Measurements from ENCODE around the gene CST3.
"Not testable (repeated sequence)": the region's sequence is repeated elsewhere in the genome, so short reads cannot be mapped to it uniquely, and the experiment has no call there.

CST3 gene, protein sequence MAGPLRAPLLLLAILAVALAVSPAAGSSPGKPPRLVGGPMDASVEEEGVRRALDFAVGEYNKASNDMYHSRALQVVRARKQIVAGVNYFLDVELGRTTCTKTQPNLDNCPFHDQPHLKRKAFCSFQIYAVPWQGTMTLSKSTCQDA

DNA sequence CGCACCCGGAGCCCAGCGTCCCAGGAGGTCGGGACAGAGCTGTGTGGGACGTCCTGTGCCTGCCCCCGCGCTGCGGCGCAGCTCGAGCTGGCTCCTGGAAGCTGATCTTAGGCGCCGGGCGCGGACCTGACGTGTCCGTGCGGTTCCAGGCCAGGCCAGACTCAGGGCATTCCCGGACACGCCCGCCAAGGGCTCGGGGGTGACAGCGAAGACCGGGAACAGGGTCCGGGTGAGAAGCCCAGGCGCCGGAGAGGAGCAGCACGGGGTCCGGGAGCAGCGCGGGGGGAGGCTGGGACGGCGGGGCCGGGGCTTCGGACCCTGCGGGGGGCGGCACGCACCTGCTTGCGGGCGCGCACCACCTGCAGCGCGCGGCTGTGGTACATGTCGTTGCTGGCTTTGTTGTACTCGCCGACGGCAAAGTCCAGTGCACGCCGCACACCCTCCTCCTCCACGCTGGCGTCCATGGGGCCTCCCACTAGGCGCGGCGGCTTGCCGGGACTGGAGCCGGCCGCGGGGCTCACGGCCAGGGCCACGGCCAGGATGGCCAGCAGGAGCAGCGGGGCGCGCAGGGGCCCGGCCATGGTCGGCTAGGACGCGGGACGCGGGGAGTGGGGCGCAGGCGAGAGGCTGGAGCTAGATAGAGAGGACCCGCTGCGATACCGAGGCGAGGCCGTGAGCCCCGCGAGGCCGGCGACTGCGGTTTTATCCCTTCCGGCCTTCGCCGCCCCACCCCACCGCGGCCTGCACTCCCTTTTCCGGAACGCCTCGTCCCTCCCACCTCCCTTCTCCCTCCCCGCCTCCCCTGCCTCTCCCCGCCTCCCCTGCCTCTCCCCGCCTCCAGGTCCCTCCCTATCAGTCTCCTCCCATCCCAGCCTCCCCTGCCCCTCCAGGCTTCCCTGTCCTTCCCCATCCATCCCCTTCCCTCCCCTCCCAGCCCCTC lies at the start of gene CST3:
TSS of gene CST3 (minus strand) at position 674 of the 940 bp plus-strand sequence. CDS start at position 581, 93 bp downstream.
- peak; percentile 89 for DNase-seq (ENCODE audit: low spot score)

DNA sequence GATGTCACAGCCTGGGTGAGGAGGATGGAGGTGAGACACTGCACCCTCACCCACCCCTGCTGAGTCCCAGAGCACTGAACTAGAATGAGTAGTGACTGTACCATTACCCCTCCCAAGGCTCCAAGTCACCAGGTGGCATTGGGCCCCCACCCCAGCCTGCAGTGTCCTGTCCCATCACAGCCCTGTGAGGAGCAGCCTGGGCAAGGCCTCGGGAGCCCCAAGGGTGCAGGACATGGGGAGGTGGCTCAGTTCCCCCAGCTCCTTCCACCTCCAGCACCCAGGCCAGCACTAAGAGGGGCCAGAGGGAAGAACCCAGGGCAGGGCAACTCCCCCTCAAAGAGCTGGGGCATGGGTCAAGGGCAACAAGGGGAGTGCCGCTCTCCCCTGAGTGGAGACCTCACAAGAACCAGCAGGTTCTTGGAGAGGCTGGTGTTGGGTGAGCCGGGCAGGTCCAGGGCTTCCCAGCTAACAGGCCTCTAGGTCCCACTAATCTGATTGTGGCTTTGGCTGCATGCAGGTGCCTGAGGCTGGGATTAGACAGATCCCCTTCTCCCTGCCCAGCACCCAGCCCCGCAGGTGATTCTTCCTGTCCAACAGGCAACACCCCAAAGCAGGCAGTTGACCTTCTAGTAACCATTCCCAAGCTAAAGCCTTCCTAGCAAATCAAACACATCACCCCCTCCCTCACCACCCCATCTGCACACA lies 48.4 kb upstream of the CST3 start:
- no peak for DNase-seq (ENCODE audit: low spot score)

DNA sequence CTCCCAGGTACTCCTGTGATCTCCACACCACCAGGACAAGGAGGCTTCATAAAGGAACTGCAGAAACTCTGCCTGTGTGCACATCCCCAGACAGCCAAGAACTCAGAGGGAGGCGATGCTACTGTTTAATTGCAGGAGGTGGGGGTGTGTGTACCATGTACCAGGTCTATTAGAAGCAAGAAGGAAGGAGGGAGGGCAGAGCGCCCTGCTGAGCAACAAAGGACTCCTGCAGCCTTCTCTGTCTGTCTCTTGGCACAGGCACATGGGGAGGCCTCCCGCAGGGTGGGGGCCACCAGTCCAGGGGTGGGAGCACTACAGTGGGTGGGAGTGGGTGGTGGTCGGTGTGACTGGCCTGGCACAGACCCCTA lies 47.8 kb upstream of the CST3 start:
- DNase-seq (ENCODE audit: low spot score): not testable (repeated sequence)

DNA sequence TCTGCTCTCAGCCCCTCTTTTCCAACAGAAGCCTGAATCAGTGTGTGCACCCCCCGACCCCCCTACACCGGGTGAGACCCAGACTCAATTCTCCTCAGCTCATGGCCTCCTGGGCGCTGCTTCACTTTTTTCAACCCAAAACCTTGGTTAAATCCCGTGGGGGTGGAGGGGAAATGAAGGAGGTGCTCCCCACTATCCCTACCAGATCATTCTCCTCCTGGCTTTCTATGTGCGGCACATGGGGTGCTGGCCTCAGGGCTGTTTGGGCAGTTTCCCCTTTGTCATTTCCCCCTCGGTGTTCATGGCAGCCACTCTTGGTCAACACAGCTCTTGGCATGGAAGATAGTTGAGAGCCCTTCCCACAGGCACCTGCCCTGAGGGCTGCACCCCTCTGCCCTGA lies 46.5 kb upstream of the CST3 start:
- DNase-seq (ENCODE audit: low spot score): no peak

DNA sequence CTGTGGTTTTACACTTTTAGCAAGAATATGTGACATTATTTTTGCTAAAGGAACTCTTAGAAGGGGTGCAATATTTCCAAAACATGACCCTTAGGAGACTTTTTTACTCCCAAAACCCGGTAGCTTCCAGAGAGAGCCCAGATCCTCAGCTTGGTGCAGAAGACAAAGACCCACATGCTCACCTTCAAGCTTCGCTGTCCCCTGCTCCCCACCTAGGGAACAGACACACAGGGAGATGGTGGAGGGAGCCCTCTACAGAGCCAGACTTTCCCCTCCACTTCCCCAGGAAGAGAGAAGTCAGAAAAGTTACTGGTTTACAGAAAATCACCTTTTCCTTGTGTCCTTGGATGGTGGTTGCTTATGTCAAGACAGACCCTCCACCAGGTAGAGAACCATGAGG lies 46.1 kb upstream of the CST3 start:
- no peak for DNase-seq (ENCODE audit: low spot score)

DNA sequence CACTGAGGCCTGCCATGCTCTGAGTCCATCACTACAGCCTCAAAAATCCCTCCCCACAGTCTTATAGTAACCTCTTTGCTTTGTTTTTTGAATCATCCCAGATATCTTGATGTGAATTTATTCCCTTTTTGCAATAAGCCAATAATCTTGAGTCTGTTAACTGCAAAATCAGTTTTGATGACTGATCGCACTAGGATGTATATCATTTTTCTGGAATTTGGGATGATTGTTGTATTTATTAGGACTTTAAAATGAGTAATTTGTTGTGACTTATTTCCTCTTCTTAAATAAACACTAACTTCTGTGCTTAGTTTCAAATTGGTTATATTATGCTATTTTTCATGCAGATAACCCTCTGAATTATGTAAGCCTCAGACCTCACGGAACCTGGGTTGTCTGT lies 45.5 kb upstream of the CST3 start:
- no peak for DNase-seq (ENCODE audit: low spot score)

DNA sequence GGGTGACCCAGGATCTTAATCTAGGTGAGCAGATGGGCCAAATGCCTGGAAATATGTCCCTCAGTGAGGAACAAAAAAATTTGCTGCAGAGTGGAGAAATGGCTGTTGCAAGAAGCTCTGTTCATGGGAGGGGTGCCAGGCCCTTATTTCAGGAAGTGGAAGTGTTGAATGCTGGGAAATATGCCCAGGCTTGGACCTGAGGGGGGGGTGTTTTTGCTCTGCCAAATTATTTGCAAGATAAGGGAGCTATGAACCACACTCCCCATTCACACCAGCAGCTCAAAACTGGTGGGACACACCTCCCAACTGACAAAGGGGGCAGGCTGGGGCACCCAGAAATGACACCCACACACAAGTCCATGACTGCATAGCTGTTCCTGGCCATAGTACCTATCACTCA lies 42.4 kb upstream of the CST3 start:
- DNase-seq (ENCODE audit: low spot score): no peak

DNA sequence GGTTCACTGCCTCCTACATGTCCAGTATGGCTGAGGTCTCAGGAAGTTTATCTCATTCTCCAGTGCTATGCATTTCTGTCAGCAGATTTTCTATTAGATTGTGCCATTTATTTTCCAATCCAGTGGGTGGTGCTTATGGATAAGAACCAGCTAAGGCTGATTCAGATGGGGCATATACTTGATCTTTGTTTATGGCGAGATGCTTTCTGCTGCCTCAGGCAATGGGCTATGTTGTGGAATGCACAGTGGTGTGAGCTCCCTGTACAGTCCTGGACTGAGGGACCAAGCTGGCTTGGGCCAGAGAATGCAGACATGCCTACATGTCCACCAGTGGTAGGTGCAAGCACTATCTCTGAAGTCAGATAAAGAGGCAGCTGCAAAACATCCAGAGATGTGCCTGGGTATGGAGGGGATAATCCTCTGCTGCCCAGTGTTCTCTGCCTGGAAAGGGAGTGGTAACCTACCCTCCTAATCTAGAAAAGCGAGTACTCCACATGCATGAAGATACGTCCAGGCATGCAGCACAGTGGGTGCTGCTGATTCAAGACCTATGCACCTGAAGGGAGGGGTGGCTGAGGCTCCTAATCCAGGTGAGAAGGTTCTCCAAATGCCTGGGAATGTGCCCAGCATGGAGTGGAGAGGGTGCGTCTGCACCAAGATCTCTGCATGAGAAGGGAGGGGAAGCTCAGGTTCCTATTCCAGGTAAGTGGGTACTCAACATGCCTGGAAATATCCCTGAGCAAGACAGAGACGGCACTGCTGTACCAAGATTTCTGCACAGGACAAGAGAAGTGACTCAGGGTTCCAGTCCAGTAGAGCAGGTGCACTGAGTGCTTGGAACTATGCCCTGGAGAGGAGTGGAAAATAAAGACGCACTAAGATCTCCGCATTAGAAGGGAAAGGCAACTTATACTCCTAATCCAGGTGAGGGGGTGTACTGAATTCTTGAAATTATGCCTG lies 41.7 kb upstream of the CST3 start:
- no peak for DNase-seq (ENCODE audit: low spot score)

DNA sequence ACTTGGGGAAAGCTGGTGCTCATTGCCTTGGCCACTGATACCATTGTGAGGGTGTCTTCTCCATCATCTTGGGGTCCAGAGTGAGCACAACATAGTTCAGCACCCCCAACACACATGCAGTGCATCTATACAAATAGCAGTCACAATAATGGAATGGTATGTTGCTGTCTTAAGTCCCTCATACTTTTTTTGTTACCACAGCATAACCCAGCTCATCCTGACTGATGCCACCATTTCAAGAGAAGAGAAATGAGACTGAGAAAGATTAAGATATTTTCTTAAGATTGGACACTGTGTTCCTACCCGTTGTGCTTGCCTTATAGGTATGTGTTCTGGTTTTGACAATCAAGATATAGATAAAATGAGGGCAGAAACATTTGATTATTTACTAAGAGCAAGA lies 35.5 kb upstream of the CST3 start:
- DNase-seq (ENCODE audit: low spot score): no peak

DNA sequence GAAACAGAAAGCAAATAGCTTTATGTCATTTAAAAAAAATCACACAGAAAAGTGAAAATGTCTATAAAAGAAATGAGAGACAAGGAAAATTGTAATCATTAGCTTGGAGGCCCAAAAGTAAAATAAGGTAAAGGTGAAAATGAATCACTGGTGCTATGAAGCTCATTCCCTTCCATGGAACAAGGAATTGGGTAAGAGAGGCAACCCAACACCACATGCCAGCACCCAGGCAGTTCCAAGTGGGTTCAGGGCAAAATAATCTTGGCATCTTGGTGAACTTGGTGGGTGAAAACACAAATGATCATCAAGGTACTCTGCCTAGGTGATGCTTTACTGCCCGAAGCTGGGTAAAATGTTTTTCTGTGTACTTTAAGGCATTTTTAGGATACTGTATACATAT lies 34.4 kb upstream of the CST3 start:
- DNase-seq (ENCODE audit: low spot score): no peak

DNA sequence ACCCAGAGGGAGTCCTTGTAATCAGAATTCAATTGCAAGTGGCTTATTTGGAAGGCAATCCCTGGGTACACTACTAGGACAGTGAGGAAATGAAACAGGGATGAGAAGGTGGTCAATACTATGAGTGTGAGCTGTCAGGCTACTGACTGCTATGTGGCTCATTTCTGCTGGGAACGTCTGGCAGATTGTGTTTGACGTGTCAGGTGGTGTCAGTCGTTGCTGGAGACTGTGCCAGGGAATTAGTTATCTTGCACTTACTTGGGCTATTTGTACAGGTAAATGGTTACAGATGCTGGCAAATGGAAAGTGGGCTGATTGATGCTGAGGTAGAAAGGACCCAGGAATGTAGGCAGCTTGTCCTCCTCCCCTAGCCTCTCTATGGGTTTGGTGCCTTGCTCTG lies 33.7 kb upstream of the CST3 start:
- no peak for DNase-seq (ENCODE audit: low spot score)

DNA sequence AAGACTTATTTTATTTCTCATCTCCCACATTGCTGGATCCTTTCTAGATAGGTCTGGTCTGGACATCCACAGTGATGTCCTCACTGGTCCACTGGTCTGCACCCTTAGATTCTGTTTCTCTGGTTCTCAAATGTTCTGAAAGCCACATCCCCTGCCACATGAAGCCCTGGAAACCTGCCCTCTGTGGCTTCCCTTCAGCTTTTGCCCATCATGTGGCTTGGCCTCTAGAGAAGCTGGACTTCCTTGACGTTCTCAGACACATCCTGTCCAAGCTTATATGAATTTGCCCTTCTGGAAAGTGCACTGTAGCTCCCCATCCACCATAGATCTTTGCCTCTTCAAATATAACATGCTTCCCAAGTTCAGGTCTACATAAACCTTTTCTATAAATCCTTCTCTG lies 32.6 kb upstream of the CST3 start:
- no peak for DNase-seq (ENCODE audit: low spot score)

DNA sequence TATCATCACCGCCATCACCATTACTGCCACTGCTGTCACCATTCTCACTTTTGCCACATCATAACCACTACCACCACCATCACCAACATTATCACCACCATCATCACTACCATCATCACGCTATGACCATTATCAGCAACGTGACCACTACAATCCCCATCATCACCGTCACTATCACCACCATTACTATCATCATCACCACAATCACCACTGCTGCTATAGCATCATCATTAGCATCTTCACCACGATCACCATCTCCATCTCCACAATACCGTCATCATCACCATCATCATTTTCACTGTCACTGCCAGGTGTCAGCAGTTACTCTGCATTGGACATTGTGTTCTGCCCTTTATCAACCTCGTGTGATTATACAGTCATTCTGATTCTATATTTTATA lies 32.1 kb upstream of the CST3 start:
- DNase-seq (ENCODE audit: low spot score): no peak

DNA sequence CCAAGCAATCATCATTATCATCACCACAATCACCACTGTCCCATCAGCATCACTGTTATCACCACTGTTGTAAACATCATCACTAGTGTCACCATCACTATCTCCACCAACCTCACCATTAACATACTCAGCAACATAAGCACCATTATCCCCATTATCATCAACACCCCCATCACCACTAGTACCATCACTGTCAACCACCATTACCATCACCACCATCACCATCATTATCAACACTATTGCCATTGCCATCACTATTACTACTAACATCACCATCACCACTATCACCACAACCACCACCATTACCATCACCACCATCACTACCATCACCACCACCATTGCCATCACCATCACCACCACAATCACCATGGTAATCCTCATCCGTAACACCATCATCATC lies 31.6 kb upstream of the CST3 start:
- no peak for DNase-seq (ENCODE audit: low spot score)

DNA sequence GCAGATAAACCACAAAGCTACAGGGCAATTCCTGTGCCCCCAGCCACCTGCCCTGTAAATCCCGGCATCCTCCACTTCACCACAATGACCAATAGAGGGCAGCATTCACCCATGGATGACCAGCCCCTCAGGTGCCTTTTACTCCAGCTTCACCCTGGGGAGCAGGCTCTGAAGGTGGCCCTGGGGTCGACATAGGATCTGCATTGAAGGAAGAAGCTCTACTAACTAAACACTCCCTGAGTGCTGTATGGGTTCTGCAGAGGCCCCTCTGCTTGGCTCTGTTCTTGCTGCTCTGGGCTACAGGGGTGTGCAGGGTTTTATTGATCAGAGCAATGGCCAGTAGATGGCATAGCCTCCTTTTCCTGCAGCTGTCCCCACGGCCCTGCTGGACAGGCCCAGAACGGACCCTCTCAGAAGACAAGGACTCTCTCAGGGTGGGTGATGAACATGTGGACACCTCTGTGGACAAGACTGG lies 30.8 kb upstream of the CST3 start:
- peak; percentile 53 for DNase-seq (ENCODE audit: low spot score)

DNA sequence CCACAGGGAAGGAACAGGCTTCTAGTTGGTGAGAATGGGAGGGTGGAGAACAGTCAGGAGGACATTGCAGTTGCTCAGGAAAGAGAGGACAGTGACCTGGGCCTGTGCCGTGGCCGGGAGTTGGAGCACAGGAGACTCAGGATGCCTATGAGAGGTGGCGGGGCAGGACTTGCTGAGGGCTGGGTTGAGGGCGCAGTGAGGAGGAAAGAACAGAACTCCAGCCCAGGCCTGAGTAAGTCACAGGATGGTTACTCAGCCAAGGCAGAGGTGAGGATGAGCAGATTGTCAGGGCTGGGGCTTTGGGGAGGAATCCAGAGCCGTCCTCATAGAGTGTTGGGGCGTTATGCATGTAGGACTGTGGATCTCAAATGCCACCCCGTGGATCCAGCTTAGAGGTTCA lies 29.9 kb upstream of the CST3 start:
- DNase-seq (ENCODE audit: low spot score): no peak

DNA sequence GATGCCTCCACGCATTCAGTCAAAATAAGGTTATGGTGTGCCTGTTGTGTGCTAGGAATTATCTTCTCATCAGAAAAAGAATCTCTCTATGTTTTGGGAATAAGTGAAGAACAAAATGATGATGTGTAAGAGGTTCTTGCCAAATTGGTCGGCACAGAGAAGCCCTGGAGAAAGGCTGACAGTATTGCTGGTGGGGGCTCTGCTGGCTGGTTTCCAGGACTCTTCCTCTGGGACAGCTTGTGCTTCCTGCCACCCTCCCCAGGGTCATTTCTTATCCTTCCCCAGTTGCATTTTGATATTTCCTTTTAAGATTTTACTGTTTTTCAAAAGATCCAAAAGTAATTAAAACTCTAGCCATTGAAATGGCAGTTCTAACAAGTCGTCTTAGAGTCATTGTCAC lies 28.9 kb upstream of the CST3 start:
- DNase-seq (ENCODE audit: low spot score): no peak

DNA sequence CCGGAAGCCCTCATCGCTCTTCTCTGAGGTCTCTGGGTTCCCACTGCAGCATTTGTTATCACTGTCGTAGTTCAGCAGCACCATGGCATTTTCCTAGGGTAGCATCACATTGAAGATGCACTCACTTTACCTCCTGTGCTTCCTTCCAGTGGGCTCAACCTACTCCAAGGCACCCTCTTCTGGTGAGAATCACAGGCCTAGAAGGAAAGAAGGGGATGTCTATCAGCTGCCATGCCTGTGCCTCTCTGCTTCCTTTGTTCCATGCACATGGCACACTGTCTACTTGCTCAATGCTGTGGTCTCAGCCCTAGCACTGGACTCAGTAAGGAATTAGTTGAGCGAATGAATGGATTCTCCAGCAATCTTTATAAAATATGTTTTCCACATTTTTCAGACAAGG lies 28.4 kb upstream of the CST3 start:
- DNase-seq (ENCODE audit: low spot score): no peak

DNA sequence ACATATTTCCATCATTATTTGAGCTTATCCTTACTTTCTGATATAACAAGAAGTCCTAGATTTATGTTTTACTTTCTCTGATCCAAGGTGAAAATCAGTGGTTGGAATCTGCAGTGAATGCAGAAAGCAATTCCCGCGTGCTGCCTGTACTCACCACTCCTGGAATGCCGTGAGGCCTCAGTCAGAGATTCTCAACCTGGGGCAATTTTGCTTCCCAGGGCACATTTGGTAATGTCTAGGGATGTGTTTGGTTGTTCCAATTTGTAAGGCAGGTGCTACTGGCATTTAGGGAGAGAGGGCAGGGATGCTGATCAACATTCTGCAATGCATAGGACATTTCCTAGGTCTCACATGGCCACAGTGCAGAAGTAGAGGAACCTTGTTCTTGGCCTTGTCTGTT lies 27.2 kb upstream of the CST3 start:
- no peak for DNase-seq (ENCODE audit: low spot score)

DNA sequence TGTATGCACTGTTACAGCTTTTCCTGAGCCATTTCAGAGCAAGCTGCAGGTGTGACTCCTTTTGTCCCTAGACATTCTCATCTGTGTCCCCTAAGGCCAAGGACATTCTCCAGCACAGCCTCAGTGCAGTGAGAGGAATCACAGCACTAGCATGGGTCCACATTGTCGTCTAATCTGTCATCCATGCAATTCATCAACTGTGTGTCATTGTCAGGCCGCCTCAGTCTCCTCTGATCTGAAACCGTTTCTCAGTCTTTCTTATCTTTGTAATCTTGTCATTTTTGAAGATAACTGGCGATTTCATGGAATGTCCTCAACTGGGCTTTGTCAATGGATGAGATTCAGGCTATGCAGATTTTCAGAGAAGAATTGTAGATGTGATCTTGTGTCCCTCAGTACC lies 26.3 kb upstream of the CST3 start:
- not testable (repeated sequence) for DNase-seq (ENCODE audit: low spot score)

DNA sequence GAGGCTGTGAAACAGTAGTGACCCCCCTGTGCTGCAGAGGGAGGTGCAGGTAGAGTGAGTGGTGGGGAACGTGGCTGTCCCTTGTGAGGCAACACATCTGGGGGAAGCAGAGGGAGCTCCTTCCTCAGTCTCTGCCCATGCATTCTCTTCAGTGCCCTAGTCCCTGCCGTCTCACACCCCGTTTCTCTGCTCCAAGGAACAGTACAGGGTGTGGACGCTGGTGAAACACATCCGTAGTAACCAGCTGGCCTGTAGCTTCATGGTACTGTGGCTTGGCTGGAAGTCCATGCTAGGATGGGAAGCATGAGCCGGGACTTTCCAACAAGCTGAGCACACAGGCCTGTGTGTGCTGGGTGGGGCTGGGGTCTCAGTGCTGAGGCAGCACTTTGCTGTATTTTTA lies 25.4 kb upstream of the CST3 start:
- no peak for DNase-seq (ENCODE audit: low spot score)
